Measurements from ENCODE around the gene NRXN2. TPM values are rescaled to one million over a fixed set of nuclear protein-coding genes. Genes with fewer than 3 reads are reported as not detected.
A peak's percentile ranks its signal among the peaks of the same experiment; 100 is the strongest.

Gene NRXN2
- polyA plus RNA-seq, 3 donors: 0.07 TPM; not detected in 2

- no peak for DNase-seq
- WGBS (ENCODE audit: insufficient coverage): 0% methylated on average over 52 of the region's 89 CpGs
- H3K36me3 ChIP-seq (replicated peaks in 1 of 2; ENCODE audit: control insufficient read depth in 1 of 2, insufficient read depth in 2 of 2, low read length in 2 of 2): peaks cover 9 to 16% of the 10 kb centered on the region in 2 donors
- Mint-ChIP-seq H3K36me3 (peaks cover 15 to 20% of the 10 kb centered on the region in 2 donors), H3K27ac (peak overlapping the region; percentile 95 to 99 (median 97)), H3K4me3 (peak overlapping the region; percentile 94 to 98), H3K4me1 (peaks cover 35% of the 10 kb centered on the region), H3K27me3 (ENCODE audit: low read depth in 3 of 3) (peaks cover 0 to 4% (median 0%) of the 10 kb centered on the region in 3 donors), H3K9me3 (no peaks in the 10 kb centered on the region)
- peak overlapping the region; percentile 99 for H3K4me2 ChIP-seq (replicated peaks; ENCODE audit: extremely low read depth, low read length, poor library complexity, severe bottlenecking)
- H3K4me1 ChIP-seq (ENCODE audit: control insufficient read depth in 1 of 2, insufficient read depth in 2 of 2, low read length in 2 of 2): peaks cover 32 to 48% of the 10 kb centered on the region in 2 donors
- peaks cover 39% of the 10 kb centered on the region for H3K79me2 ChIP-seq (ENCODE audit: insufficient read depth, low read length)
- H3K4me3 ChIP-seq (replicated peaks in 1 of 3; ENCODE audit: low read depth in 2 of 3, low read length in 3 of 3): peak overlapping the region; percentile 71 to 95 (median 91)
- no peaks in the 10 kb centered on the region for H3K9me3 ChIP-seq (replicated peaks in 1 of 2; ENCODE audit: control insufficient read depth in 1 of 2, insufficient read depth in 1 of 2, low read length in 2 of 2)
- peak overlapping the region; percentile 75 for H3K9ac ChIP-seq (ENCODE audit: insufficient read depth, low read length, poor library complexity, severe bottlenecking)
- H2AFZ ChIP-seq (ENCODE audit: insufficient read depth, low read depth, low read length, poor library complexity, severe bottlenecking): peak overlapping the region; percentile 74
- TF ChIP-seq CTCF (IDR thresholded peaks at IDR 0.05): no peak
- no peaks in the 10 kb centered on the region for H3K27me3 ChIP-seq (ENCODE audit: control insufficient read depth in 2 of 2, insufficient read depth in 2 of 2, low read length in 2 of 2)
- peak overlapping the region; percentile 86 to 88 for H3K27ac ChIP-seq (ENCODE audit: low read depth in 1 of 2, low read length in 2 of 2)
- intact Hi-C loops (cut with micrococcal nuclease): loop anchor here (2.0 kb wide), 2 partner anchors 26 to 28 kb away; no protein-coding TSS in a partner anchor
- H4K20me1 ChIP-seq (ENCODE audit: insufficient read depth, low read length): peaks cover 35% of the 10 kb centered on the region
These were observed 21.7 kb upstream of the NRXN2 start for GRCh38 chr11:64744544-64745188.

GRCh38 chr11:64743591-64744543, 20.9 kb upstream of the NRXN2 start, which contains the start of gene RASGRP2:
RASGRP2 (minus strand) TSS chr11:64744142; CDS start chr11:64742866, 1,276 bp downstream.
- H3K27me3 Mint-ChIP-seq (ENCODE audit: low read depth in 3 of 3): peaks cover 0 to 4% (median 1%) of the 10 kb centered on the region in 3 donors
- intact Hi-C loops (cut with micrococcal nuclease): loop anchor here (2.0 kb wide), 2 partner anchors 27 to 29 kb away; no protein-coding TSS in a partner anchor
- peaks cover 35% of the 10 kb centered on the region for H3K4me1 Mint-ChIP-seq
- Histone ChIP-seq H3K4me3 (replicated peaks in 1 of 3; ENCODE audit: low read depth in 2 of 3, low read length in 3 of 3) (peak within 1 kb of the TSS; percentile 71 to 95 (median 91)), H3K9ac (ENCODE audit: insufficient read depth, low read length, poor library complexity, severe bottlenecking) (peak within 1 kb of the TSS; percentile 75), H3K4me2 (replicated peaks; ENCODE audit: extremely low read depth, low read length, poor library complexity, severe bottlenecking) (peak within 1 kb of the TSS; percentile 99), H3K36me3 (replicated peaks in 1 of 2; ENCODE audit: control insufficient read depth in 1 of 2, insufficient read depth in 2 of 2, low read length in 2 of 2) (peaks cover 16 to 24% of the 10 kb centered on the region in 2 donors), H2AFZ (ENCODE audit: insufficient read depth, low read depth, low read length, poor library complexity, severe bottlenecking) (peak within 1 kb of the TSS; percentile 91), H3K27me3 (ENCODE audit: control insufficient read depth in 2 of 2, insufficient read depth in 2 of 2, low read length in 2 of 2) (no peaks in the 10 kb centered on the region), H3K27ac (ENCODE audit: low read depth in 1 of 2, low read length in 2 of 2) (peak within 1 kb of the TSS; percentile 84 to 86), H3K4me1 (ENCODE audit: control insufficient read depth in 1 of 2, insufficient read depth in 2 of 2, low read length in 2 of 2) (peaks cover 32 to 48% of the 10 kb centered on the region in 2 donors), H4K20me1 (ENCODE audit: insufficient read depth, low read length) (peaks cover 43% of the 10 kb centered on the region), H3K79me2 (ENCODE audit: insufficient read depth, low read length) (peaks cover 47% of the 10 kb centered on the region), H3K9me3 (replicated peaks in 1 of 2; ENCODE audit: control insufficient read depth in 1 of 2, insufficient read depth in 1 of 2, low read length in 2 of 2) (no peaks in the 10 kb centered on the region)
- peak within 1 kb of the TSS; percentile 92 to 97 (median 97) for H3K27ac Mint-ChIP-seq
- WGBS (ENCODE audit: insufficient coverage): under 1% methylated on average over 56 of the region's 57 CpGs
- H3K36me3 Mint-ChIP-seq: peaks cover 23 to 28% of the 10 kb centered on the region in 2 donors
- H3K9me3 Mint-ChIP-seq: no peaks in the 10 kb centered on the region
- DNase-seq: peak; percentile 78 to 81 (median 80)
- H3K4me3 Mint-ChIP-seq: peak within 1 kb of the TSS; percentile 91 to 98
- TF ChIP-seq CTCF (IDR thresholded peaks at IDR 0.05): peak; percentile 68
